Rectal smooth muscle tissue (tissue), 1 donor: ENCODE measurements around the gene FRMPD1.
A peak's percentile ranks its signal among the peaks of the same experiment; 100 is the strongest.

Source experiments
- H3K27ac ChIP-seq: one replicate; pipeline ENCODE4 v1.7.0; 2013; ENCODE audit warnings: low read depth, low read length, inconsistent platforms
- H3K27me3 ChIP-seq: one replicate; pipeline ENCODE4 v1.7.0; 2013; ENCODE audit warnings: low read length; ENCODE audit not compliant: control insufficient read depth, insufficient read depth
- H3K36me3 ChIP-seq: one replicate; pipeline ENCODE4 v1.7.0; 2013; ENCODE audit warnings: low read length; ENCODE audit not compliant: control insufficient read depth, insufficient read depth
- H3K4me1 ChIP-seq: one replicate; pipeline ENCODE4 v1.7.0; 2013; ENCODE audit warnings: low read length; ENCODE audit not compliant: control insufficient read depth, insufficient read depth
- H3K4me3 ChIP-seq: one replicate; pipeline ENCODE4 v1.7.0; 2013; ENCODE audit warnings: low read length
- H3K9ac ChIP-seq: one replicate; pipeline ENCODE4 v1.7.0; 2013; ENCODE audit warnings: low read length

Gene FRMPD1

DNA sequence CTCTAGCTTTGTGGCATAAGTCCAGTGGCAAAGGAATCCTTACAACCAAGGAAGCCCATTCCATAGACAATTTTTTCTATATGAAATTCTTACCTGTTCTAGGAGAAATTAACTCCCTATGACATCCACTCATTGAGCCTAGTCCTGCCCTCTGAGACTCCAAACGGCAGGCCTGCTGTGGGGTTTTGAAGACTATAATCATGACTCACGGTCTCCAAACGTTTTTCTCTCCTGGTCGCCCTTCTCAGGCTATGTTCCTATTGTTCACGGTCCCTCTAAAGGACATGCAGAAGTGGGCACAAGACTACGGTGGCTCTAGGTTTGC lies 133.5 kb downstream of the FRMPD1 start:
- H3K4me1 ChIP-seq = no peaks in the 10 kb centered on the region
- peak overlapping the region; percentile 76 for H3K27ac ChIP-seq

DNA sequence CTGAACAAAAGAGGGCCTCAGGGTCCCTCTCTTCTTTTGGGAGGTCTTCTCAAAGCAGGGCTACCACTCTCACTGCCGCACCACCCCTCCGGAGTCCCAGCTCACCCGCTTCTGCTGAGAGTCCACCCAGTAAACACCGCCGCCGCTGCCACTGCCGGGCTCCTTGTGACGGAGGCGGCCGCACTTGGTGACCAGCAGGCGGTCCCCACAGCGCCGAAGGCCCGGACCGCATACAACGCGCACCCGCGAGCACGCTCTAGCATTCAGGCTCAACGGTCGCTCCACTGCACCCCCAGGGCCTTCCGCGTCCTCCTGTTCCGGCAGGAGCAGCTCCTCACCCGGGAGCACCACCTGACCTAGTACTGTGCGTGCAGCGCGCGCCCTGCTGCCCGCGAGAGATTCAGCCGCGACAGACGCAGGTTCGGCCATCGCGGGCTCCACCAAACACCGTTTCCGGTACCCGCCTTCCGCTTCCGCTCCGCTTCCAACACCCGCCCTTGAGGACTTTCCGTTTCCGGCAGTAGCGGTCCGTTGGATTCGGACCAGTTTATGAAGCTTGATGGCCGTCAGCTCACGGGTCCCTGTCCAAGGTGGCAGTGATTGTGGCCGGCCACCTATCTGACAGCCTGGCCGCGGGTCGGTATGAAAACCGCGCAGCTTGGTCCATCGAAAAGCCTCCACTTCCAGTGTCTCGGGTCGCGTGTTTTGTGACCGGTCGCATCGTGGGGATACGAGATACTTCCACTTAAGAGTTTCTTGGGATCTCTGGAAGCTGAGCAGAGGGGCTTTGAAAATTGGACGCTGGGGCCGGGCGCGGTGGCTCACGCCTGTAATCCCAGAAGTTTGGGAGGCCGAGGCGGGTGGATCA lies 134.1 kb downstream of the FRMPD1 start, which contains the start of gene EXOSC3:
EXOSC3 (minus strand) TSS at position 449 of the 868 bp plus-strand sequence; CDS start at position 429, 20 bp downstream.
- H3K27me3 ChIP-seq = no peaks in the 10 kb centered on the region
- H3K36me3 ChIP-seq = peaks cover 11% of the 10 kb centered on the region
- H3K4me1 ChIP-seq = no peaks in the 10 kb centered on the region
- peak within 1 kb of the TSS; percentile 86 for H3K4me3 ChIP-seq
- peak within 1 kb of the TSS; percentile 34 for H3K9ac ChIP-seq
- H3K27ac ChIP-seq = peak within 1 kb of the TSS; percentile 76

More for the DNA sequence above, 133.5 kb downstream of the FRMPD1 start:
- Histone ChIP-seq H3K27me3 (no peaks in the 10 kb centered on the region), H3K4me3 (peak overlapping the region; percentile 86), H3K36me3 (peaks cover 11% of the 10 kb centered on the region), H3K9ac (peak overlapping the region; percentile 34)

GRCh38 chr9:37787059-37787458 lies 136.3 kb downstream of the FRMPD1 start:
- Histone ChIP-seq H3K27ac (no peak overlapping the region), H3K9ac (no peak overlapping the region), H3K4me3 (no peak overlapping the region), H3K27me3 (no peaks in the 10 kb centered on the region), H3K4me1 (no peaks in the 10 kb centered on the region), H3K36me3 (peaks cover 8% of the 10 kb centered on the region)

- Histone ChIP-seq H3K4me3 (no peak overlapping the region), H3K4me1 (no peaks in the 10 kb centered on the region), H3K27ac (no peak overlapping the region), H3K9ac (no peak overlapping the region), H3K27me3 (no peaks in the 10 kb centered on the region), H3K36me3 (peaks cover 1% of the 10 kb centered on the region)
Observed at GRCh38 chr9:37788332-37788731, 137.6 kb downstream of the FRMPD1 start.

DNA sequence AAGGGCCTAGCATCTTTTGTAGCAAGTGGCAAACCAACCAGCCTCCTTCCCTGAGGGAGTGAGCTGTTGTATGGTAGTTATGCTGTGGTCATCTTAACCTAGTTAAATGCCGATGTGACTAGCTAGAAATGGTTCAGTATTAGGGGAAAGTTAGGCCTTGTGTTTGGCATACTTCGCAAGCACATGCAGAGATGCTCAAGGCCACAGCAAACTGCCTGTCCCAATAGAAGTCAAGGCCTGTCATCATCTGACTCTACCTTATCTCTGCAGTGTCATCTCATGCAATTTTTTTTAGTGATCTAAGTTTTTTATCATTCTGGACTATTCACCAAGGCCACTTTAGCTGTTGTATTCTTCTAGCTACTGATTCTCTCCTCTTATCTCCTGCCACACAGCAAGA lies 139.3 kb downstream of the FRMPD1 start:
- Histone ChIP-seq H3K27ac (no peak overlapping the region), H3K4me1 (no peaks in the 10 kb centered on the region), H3K9ac (no peak overlapping the region), H3K27me3 (no peaks in the 10 kb centered on the region), H3K36me3 (no peaks in the 10 kb centered on the region), H3K4me3 (no peak overlapping the region)

DNA sequence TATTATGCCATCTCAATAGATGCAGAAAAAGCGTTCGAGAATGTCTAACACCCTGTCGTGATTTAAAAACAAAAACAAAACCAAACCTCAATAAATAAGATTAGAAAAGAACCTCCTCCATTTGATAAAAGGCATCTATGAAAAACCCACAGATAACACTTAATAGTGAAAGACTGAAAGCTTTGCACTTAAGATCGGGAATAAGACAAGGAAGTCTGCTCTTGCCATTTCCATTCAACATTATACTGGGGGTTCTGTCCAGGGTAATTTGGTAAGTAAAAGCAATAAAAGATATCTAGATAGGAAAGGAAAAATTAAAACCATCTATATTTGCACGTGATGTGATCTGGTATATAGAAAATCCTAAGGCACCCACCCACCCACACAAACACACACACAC lies 141.4 kb downstream of the FRMPD1 start:
- H3K4me3 ChIP-seq = no peak overlapping the region
- H3K9ac ChIP-seq = no peak overlapping the region
- no peaks in the 10 kb centered on the region for H3K36me3 ChIP-seq
- H3K27me3 ChIP-seq = no peaks in the 10 kb centered on the region
- H3K27ac ChIP-seq = no peak overlapping the region
- H3K4me1 ChIP-seq = no peaks in the 10 kb centered on the region

- Histone ChIP-seq H3K9ac (no peak overlapping the region), H3K4me1 (no peaks in the 10 kb centered on the region), H3K27me3 (no peaks in the 10 kb centered on the region), H3K36me3 (no peaks in the 10 kb centered on the region), H3K27ac (no peak overlapping the region), H3K4me3 (no peak overlapping the region)
Observed at GRCh38 chr9:37796232-37796631, 145.5 kb downstream of the FRMPD1 start.
